HepG2 (cell line): ENCODE results near the gene DNAJB2. TPM values are rescaled to one million over a fixed set of nuclear protein-coding genes. Genes with fewer than 3 reads are reported as not detected.
A peak's percentile ranks its signal among the peaks of the same experiment; 100 is the strongest.

ENCODE experiments used
- CBX5 ChIP-seq: sonication (generic); formaldehyde crosslinking; IDR thresholded peaks from 2 replicates; pipeline ENCODE4 v1.4.0; 2020; ENCODE audit warnings: missing genetic modification reagents, borderline replicate concordance
- FOSL2 ChIP-seq: sonication (generic); formaldehyde crosslinking; IDR thresholded peaks from 2 replicates; pipeline ENCODE4 v1.4.0; 2020; ENCODE audit warnings: missing genetic modification reagents
- HIVEP1 ChIP-seq: sonication (generic); formaldehyde crosslinking; IDR thresholded peaks from 2 replicates; pipeline ENCODE4 v1.4.0; 2020; ENCODE audit warnings: mild to moderate bottlenecking, missing genetic modification reagents
- HNF4A ChIP-seq: sonication (generic); formaldehyde crosslinking; IDR thresholded peaks from 2 replicates; pipeline ENCODE4 v1.4.0; 2020; ENCODE audit warnings: missing genetic modification reagents
- RBFOX2 ChIP-seq: fragments of 200-400 bp; formaldehyde crosslinking; IDR thresholded peaks from 2 replicates; pipeline ENCODE4 v1.6.1; 2017; ENCODE audit warnings: low read depth, mild to moderate bottlenecking, low read length
- THAP11 ChIP-seq: IDR thresholded peaks from 2 replicates; pipeline ENCODE4 v1.6.1; 2016; ENCODE audit warnings: missing biosample characterization, missing genetic modification reagents
- YEATS2 ChIP-seq: sonication (generic); formaldehyde crosslinking; IDR thresholded peaks from 2 replicates; pipeline ENCODE4 v1.4.0; 2020; ENCODE audit warnings: missing genetic modification reagents, borderline replicate concordance
- ZC3H4 ChIP-seq: sonication (generic); formaldehyde crosslinking; IDR thresholded peaks from 2 replicates; pipeline ENCODE4 v1.4.0; 2020; ENCODE audit warnings: missing genetic modification reagents, borderline replicate concordance
- ZMYM2 ChIP-seq: sonication (generic); formaldehyde crosslinking; IDR thresholded peaks from 2 replicates; pipeline ENCODE4 v1.8.0; 2022; ENCODE audit warnings: mild to moderate bottlenecking, missing genetic modification reagents
- ZMYM4 ChIP-seq: sonication (generic); formaldehyde crosslinking; IDR thresholded peaks from 2 replicates; pipeline ENCODE4 v1.8.1; 2023; ENCODE audit warnings: mild to moderate bottlenecking, missing genetic modification reagents
- ZNF234 ChIP-seq: sonication (generic); formaldehyde crosslinking; conservative IDR thresholded peaks from 2 replicates; pipeline ENCODE4 v1.5.1; 2020; ENCODE audit warnings: mild to moderate bottlenecking, missing genetic modification reagents
- ZNF543 ChIP-seq: sonication (generic); formaldehyde crosslinking; IDR thresholded peaks from 2 replicates; pipeline ENCODE4 v1.4.0; 2020; ENCODE audit warnings: mild to moderate bottlenecking, missing genetic modification reagents
- ZNF644 ChIP-seq: IDR thresholded peaks from 2 replicates; pipeline ENCODE4 v1.6.1; 2016; ENCODE audit warnings: low read depth
- ZNF747 ChIP-seq: sonication (generic); formaldehyde crosslinking; IDR thresholded peaks from 2 replicates; pipeline ENCODE4 v1.8.1; 2023; ENCODE audit warnings: missing genetic modification reagents, mild to moderate bottlenecking, borderline replicate concordance
- polyA plus RNA-seq, 8 experiments: library from polyadenylated mRNA; depleted of rRNA in 3 of 8; stranded (reverse) in 7 of 8; unstranded in 1 of 8; fragments of >200 nt; fragmentation: Illumina TruSeq in 4 of 8; extraction: Trizol in 4 of 8; gene quantifications; 2 replicates each; pipeline versions ENCODE4 v1.2.1 to v1.2.3, GENCODE V29; 2011 to 2016; ENCODE audit warnings: low read depth in 4 of 8, missing spikeins in 1 of 8, mixed read lengths in 1 of 8; ENCODE audit not compliant: insufficient read depth in 1 of 8
- total RNA-seq, 5 experiments: library from RNA; depleted of rRNA; stranded (reverse); fragments of >200 nt; fragmentation: Illumina TruSeq; extraction: Trizol; gene quantifications; 2 replicates each; pipeline ENCODE4 v1.2.3, GENCODE V29; 2016; ENCODE audit warnings: low read depth in 1 of 5
- TF ChIP-seq, protein P1 (sequence below): sonication (generic); formaldehyde crosslinking; IDR thresholded peaks from 2 replicates; pipeline ENCODE4 v1.5.1; 2020; ENCODE audit warnings: mild to moderate bottlenecking, missing genetic modification reagents, moderate library complexity
- TF ChIP-seq, protein P2 (sequence below): sonication (generic); formaldehyde crosslinking; IDR thresholded peaks from 2 replicates; pipeline ENCODE4 v1.4.0; 2020; ENCODE audit warnings: missing genetic modification reagents, borderline replicate concordance
- TF ChIP-seq, protein P3 (sequence below): IDR thresholded peaks from 2 replicates; pipeline ENCODE4 v1.4.0; 2020; ENCODE audit warnings: mild to moderate bottlenecking, missing genetic modification reagents
- TF ChIP-seq, protein P4 (sequence below): sonication (generic); formaldehyde crosslinking; IDR thresholded peaks from 2 replicates; pipeline ENCODE4 v1.9.0; 2022; ENCODE audit warnings: low read depth, missing genetic modification reagents

The DNAJB2 gene
- total and polyA plus RNA-seq, 2 of the 13 experiments (the other 11 are each of a cell fraction or from before 2014, with no cell fraction given): 21.3 to 31.1 TPM

DNA sequence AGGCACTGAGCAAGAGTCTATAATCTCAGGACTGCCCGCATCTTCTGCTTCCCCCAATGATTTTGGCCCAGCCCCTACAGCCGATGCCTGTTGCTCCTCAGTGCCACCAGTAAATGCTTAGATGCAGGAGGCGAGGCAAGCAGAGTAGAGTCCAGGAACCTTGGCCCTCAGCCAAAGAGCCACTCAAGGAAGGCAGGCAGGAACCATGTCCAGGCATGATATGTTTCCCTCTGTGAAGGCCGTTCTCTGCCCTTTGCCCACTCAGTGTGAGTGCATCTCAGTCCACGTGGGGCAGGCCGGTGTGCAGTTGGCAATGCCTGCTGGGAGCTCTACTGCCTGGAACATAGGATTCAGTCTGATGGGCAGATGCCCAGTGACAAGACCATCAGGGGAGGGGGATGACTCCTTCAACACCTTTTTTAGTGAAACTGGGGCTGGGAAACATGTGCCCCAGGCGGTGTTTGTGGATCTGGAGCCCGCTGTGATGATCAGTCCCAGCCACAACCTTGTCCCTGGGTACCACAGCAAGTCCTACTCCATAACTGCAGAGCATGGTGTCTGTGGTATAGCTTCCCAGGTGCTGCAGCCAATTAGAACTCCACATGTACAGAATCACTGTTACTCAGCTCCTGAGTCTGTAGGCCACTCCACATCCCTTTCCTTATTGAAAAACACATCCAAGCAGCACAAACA, 9.7 kb upstream of the DNAJB2 start (continued):
- TF ChIP-seq, protein P1, sequence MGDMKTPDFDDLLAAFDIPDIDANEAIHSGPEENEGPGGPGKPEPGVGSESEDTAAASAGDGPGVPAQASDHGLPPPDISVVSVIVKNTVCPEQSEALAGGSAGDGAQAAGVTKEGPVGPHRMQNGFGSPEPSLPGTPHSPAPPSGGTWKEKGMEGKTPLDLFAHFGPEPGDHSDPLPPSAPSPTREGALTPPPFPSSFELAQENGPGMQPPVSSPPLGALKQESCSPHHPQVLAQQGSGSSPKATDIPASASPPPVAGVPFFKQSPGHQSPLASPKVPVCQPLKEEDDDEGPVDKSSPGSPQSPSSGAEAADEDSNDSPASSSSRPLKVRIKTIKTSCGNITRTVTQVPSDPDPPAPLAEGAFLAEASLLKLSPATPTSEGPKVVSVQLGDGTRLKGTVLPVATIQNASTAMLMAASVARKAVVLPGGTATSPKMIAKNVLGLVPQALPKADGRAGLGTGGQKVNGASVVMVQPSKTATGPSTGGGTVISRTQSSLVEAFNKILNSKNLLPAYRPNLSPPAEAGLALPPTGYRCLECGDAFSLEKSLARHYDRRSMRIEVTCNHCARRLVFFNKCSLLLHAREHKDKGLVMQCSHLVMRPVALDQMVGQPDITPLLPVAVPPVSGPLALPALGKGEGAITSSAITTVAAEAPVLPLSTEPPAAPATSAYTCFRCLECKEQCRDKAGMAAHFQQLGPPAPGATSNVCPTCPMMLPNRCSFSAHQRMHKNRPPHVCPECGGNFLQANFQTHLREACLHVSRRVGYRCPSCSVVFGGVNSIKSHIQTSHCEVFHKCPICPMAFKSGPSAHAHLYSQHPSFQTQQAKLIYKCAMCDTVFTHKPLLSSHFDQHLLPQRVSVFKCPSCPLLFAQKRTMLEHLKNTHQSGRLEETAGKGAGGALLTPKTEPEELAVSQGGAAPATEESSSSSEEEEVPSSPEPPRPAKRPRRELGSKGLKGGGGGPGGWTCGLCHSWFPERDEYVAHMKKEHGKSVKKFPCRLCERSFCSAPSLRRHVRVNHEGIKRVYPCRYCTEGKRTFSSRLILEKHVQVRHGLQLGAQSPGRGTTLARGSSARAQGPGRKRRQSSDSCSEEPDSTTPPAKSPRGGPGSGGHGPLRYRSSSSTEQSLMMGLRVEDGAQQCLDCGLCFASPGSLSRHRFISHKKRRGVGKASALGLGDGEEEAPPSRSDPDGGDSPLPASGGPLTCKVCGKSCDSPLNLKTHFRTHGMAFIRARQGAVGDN (CRISPR knock-in tag): peak; percentile 71
- TF ChIP-seq ZMYM2 (CRISPR knock-in tag): peak; percentile 47; the same call in 1 of the 2 replicates
- TF ChIP-seq HIVEP1: no peak
- TF ChIP-seq, protein P2, sequence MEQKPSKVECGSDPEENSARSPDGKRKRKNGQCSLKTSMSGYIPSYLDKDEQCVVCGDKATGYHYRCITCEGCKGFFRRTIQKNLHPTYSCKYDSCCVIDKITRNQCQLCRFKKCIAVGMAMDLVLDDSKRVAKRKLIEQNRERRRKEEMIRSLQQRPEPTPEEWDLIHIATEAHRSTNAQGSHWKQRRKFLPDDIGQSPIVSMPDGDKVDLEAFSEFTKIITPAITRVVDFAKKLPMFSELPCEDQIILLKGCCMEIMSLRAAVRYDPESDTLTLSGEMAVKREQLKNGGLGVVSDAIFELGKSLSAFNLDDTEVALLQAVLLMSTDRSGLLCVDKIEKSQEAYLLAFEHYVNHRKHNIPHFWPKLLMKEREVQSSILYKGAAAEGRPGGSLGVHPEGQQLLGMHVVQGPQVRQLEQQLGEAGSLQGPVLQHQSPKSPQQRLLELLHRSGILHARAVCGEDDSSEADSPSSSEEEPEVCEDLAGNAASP (CRISPR knock-in tag): peak; percentile 85; the same call in 1 of the 2 replicates
- TF ChIP-seq HNF4A (CRISPR knock-in tag): peak; percentile 82
- TF ChIP-seq ZC3H4 (CRISPR knock-in tag): no peak
- no peak for TF ChIP-seq RBFOX2
- no peak for TF ChIP-seq ZNF543 (CRISPR knock-in tag)
- no peak for TF ChIP-seq ZNF234 (CRISPR knock-in tag)
- 0 out of 2 replicates have a peak, but pooled peaks have one; percentile 15 for TF ChIP-seq THAP11 (CRISPR knock-in tag)
- TF ChIP-seq CBX5 (CRISPR knock-in tag): 0 out of 2 replicates have a peak, but pooled peaks have one; percentile 31
- TF ChIP-seq, protein P3, sequence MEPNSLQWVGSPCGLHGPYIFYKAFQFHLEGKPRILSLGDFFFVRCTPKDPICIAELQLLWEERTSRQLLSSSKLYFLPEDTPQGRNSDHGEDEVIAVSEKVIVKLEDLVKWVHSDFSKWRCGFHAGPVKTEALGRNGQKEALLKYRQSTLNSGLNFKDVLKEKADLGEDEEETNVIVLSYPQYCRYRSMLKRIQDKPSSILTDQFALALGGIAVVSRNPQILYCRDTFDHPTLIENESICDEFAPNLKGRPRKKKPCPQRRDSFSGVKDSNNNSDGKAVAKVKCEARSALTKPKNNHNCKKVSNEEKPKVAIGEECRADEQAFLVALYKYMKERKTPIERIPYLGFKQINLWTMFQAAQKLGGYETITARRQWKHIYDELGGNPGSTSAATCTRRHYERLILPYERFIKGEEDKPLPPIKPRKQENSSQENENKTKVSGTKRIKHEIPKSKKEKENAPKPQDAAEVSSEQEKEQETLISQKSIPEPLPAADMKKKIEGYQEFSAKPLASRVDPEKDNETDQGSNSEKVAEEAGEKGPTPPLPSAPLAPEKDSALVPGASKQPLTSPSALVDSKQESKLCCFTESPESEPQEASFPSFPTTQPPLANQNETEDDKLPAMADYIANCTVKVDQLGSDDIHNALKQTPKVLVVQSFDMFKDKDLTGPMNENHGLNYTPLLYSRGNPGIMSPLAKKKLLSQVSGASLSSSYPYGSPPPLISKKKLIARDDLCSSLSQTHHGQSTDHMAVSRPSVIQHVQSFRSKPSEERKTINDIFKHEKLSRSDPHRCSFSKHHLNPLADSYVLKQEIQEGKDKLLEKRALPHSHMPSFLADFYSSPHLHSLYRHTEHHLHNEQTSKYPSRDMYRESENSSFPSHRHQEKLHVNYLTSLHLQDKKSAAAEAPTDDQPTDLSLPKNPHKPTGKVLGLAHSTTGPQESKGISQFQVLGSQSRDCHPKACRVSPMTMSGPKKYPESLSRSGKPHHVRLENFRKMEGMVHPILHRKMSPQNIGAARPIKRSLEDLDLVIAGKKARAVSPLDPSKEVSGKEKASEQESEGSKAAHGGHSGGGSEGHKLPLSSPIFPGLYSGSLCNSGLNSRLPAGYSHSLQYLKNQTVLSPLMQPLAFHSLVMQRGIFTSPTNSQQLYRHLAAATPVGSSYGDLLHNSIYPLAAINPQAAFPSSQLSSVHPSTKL: peak; percentile 34
- TF ChIP-seq, protein P4, sequence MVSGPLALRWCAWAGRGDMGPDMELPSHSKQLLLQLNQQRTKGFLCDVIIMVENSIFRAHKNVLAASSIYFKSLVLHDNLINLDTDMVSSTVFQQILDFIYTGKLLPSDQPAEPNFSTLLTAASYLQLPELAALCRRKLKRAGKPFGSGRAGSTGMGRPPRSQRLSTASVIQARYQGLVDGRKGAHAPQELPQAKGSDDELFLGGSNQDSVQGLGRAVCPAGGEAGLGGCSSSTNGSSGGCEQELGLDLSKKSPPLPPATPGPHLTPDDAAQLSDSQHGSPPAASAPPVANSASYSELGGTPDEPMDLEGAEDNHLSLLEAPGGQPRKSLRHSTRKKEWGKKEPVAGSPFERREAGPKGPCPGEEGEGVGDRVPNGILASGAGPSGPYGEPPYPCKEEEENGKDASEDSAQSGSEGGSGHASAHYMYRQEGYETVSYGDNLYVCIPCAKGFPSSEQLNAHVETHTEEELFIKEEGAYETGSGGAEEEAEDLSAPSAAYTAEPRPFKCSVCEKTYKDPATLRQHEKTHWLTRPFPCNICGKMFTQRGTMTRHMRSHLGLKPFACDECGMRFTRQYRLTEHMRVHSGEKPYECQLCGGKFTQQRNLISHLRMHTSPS (CRISPR knock-in tag): peak; percentile 91
- TF ChIP-seq FOSL2: peak; percentile 16; the same call in 1 of the 2 replicates
- TF ChIP-seq YEATS2 (CRISPR knock-in tag): 0 out of 2 replicates have a peak, but pooled peaks have one; percentile 22
- no peak for TF ChIP-seq ZNF747
- TF ChIP-seq ZNF644 (CRISPR knock-in tag): 0 out of 2 replicates have a peak, but pooled peaks have one; percentile 22
- peak; percentile 59; the same call in 1 of the 2 replicates for TF ChIP-seq ZMYM4 (CRISPR knock-in tag)
